Lung (tissue), 12 donors: ENCODE results near the gene CD302. TPM values are rescaled to one million over a fixed set of nuclear protein-coding genes. Genes with fewer than 3 reads are reported as not detected.
A peak's percentile ranks its signal among the peaks of the same experiment; 100 is the strongest.
"Not testable (repeated sequence)": the region's sequence is repeated elsewhere in the genome, so short reads cannot be mapped to it uniquely, and the experiment has no call there.

Experiments used
- ATAC-seq: fragments of 200-7000 bp; cut with Tn5 transposase; one replicate; pipeline ENCODE4 v1.9.1; 2020; ENCODE audit warnings: moderate number of reproducible peaks; ENCODE audit not compliant: insufficient read depth, low FRiP score
- DNase-seq, 3 donors: peaks; one replicate each; pipeline ENCODE4 v3.0.0-alpha.2; 2013 to 2017
- H3K27ac ChIP-seq, 2 donors: one replicate each; pipeline ENCODE4 v1.5.1; 2013; ENCODE audit warnings: mild to moderate bottlenecking in 2 of 2, moderate library complexity in 2 of 2, control low read depth in 1 of 2, inconsistent platforms in 1 of 2, low read depth in 1 of 2, low read length in 1 of 2
- H3K27me3 ChIP-seq, 3 donors: one replicate each; pipeline ENCODE4 v1.5.1; 2013; ENCODE audit warnings: low read length in 2 of 3; ENCODE audit not compliant: control insufficient read depth in 3 of 3, insufficient read depth in 3 of 3
- H3K36me3 ChIP-seq, 4 donors: one replicate each; pipeline ENCODE4 v1.5.1; 2013; ENCODE audit warnings: low read length in 4 of 4, mild to moderate bottlenecking in 1 of 4, moderate library complexity in 1 of 4; ENCODE audit not compliant: control insufficient read depth in 4 of 4, insufficient read depth in 4 of 4
- H3K4me1 ChIP-seq, 5 donors: one replicate each; pipeline ENCODE4 v1.5.1; 2013; ENCODE audit warnings: low read length in 5 of 5, mild to moderate bottlenecking in 2 of 5, moderate library complexity in 1 of 5; ENCODE audit not compliant: control insufficient read depth in 5 of 5, insufficient read depth in 5 of 5
- H3K4me3 ChIP-seq: one replicate; pipeline ENCODE4 v1.5.1; 2013; ENCODE audit warnings: mild to moderate bottlenecking, control low read depth, moderate library complexity
- H3K9ac ChIP-seq, 2 donors: one replicate each; pipeline ENCODE4 v1.5.1; 2013; ENCODE audit warnings: low read length in 2 of 2, control low read depth in 1 of 2; ENCODE audit not compliant: insufficient read depth in 1 of 2
- H3K9me3 ChIP-seq, 4 donors: one replicate each; pipeline ENCODE4 v1.5.1; 2013; ENCODE audit warnings: low read length in 3 of 4, mild to moderate bottlenecking in 1 of 4, moderate library complexity in 1 of 4; ENCODE audit not compliant: control insufficient read depth in 4 of 4, insufficient read depth in 3 of 4
- CTCF ChIP-seq: IDR thresholded peaks from 2 replicates; pipeline ENCODE4 v1.5.1; 2012; ENCODE audit warnings: mild to moderate bottlenecking; ENCODE audit errors: control extremely low read depth, extremely low read depth
- WGBS, 2 donors: extraction: QIAGEN DNeasy Blood & Tissue Kit; methylation state at CpG; one replicate each; pipeline ENCODE4 v1.1.7; 2013; 5-methylcytosine and 5-hydroxymethylcytosine counted together
- polyA plus RNA-seq, 2 donors: library from polyadenylated mRNA; stranded (reverse); fragments of 200-250 nt; gene quantifications; one replicate each; pipeline ENCODE4 v1.2.1, GENCODE V29; 2013
- total RNA-seq, 2 donors: library from RNA; depleted of rRNA in 1 of 2; stranded (reverse); fragments of >200 nt in 1 of 2; gene quantifications; one replicate each; pipeline ENCODE4 v1.2.1, GENCODE V29; 2014 to 2021
- donor health status: control.
- donor health status: control.
- donor health status: Bipolar disorder and iron deficiency.
- donor health status: healthy.
- donor health status: DM: yes; HTN: yes; CAD: no.

Gene CD302
- total and polyA plus RNA-seq, 4 donors = 23.4 to 89.8 (median 43.2) TPM

GRCh38 chr2:159748089-159748488 is 49.9 kb downstream of the CD302 start:
- TF ChIP-seq CTCF = no peak
- Histone ChIP-seq H3K9ac (no peak overlapping the region), H3K27me3 (no peaks in the 10 kb centered on the region), H3K4me3 (no peak overlapping the region), H3K4me1 (peaks cover 0 to 4% (median 0%) of the 10 kb centered on the region in 5 donors), H3K36me3 (peaks cover 21 to 40% (median 28%) of the 10 kb centered on the region in 4 donors), H3K27ac (no peak overlapping the region), H3K9me3 (peaks cover 0 to 1% (median 0%) of the 10 kb centered on the region in 4 donors)
- no peak for DNase-seq
- no peak for ATAC-seq
- WGBS, 2 donors = 98% methylated on average over 9 of the region's 9 CpGs

- ATAC-seq, H3K27ac ChIP-seq, H3K4me3 ChIP-seq, DNase-seq, H3K27me3 ChIP-seq, H3K9me3 ChIP-seq, H3K4me1 ChIP-seq, H3K9ac ChIP-seq: not testable (repeated sequence)
- 93 to 95% methylated on average over 11 of the region's 11 CpGs for WGBS, 2 donors
- H3K36me3 ChIP-seq = peaks cover 17 to 29% (median 24%) of the 10 kb centered on the region in 4 donors
Observed at GRCh38 chr2:159745237-159745636, 52.8 kb downstream of the CD302 start.

- Histone ChIP-seq H3K27me3 (no peaks in the 10 kb centered on the region), H3K36me3 (peaks cover 15 to 26% (median 22%) of the 10 kb centered on the region in 4 donors), H3K4me3 (no peak overlapping the region), H3K9ac (no peak overlapping the region), H3K4me1 (peaks cover 0 to 2% (median 0%) of the 10 kb centered on the region in 5 donors), H3K9me3 (peaks cover 0 to 1% (median 0%) of the 10 kb centered on the region in 4 donors), H3K27ac (peak overlapping the region in 1 of 2 donors; percentile 29)
- no peak for ATAC-seq
- no peak for DNase-seq
- no peak for TF ChIP-seq CTCF
- 47 to 71% methylated on average over 3 of the region's 3 CpGs for WGBS, 2 donors
Observed at GRCh38 chr2:159744363-159744762, 53.6 kb downstream of the CD302 start.

- H3K4me3 ChIP-seq = no peak overlapping the region
- TF ChIP-seq CTCF = no peak
- WGBS, 2 donors = 95% methylated on average over 6 of the region's 6 CpGs
- DNase-seq (no peak), ATAC-seq (no peak)
- H3K27ac ChIP-seq = no peak overlapping the region
- peaks cover 3 to 25% (median 23%) of the 10 kb centered on the region in 4 donors for H3K36me3 ChIP-seq
- H3K9me3 ChIP-seq = no peaks in the 10 kb centered on the region
- no peak overlapping the region for H3K9ac ChIP-seq
- H3K4me1 ChIP-seq = peaks cover 0 to 7% (median 0%) of the 10 kb centered on the region in 5 donors
- no peaks in the 10 kb centered on the region for H3K27me3 ChIP-seq
Observed at GRCh38 chr2:159742846-159743245, 55.2 kb downstream of the CD302 start.
